Measurements from ENCODE around the gene CXorf58. TPM values are rescaled to one million over a fixed set of nuclear protein-coding genes. Genes with fewer than 3 reads are reported as not detected.
"Not testable (repeated sequence)": the region's sequence is repeated elsewhere in the genome, so short reads cannot be mapped to it uniquely, and the experiment has no call there.

CXorf58 gene
- total RNA-seq, 2 donors from 2014 or later: not detected

- Histone ChIP-seq H3K27me3 (ENCODE audit: control insufficient read depth, insufficient read depth, low read length, poor library complexity, severe bottlenecking) (no peaks in the 10 kb centered on the region), H3K9ac (ENCODE audit: extremely low read depth, low read length, poor library complexity, severe bottlenecking) (no peak overlapping the region), H3K27ac (ENCODE audit: low read depth, low read length) (no peak overlapping the region), H3K36me3 (ENCODE audit: control insufficient read depth, insufficient read depth, low read length) (no peaks in the 10 kb centered on the region), H3K4me1 (ENCODE audit: control insufficient read depth, insufficient read depth, low read length) (no peaks in the 10 kb centered on the region), H3K9me3 (ENCODE audit: control insufficient read depth, low read length) (no peaks in the 10 kb centered on the region), H3K4me3 (ENCODE audit: low read length) (no peak overlapping the region)
- TF ChIP-seq CTCF (conservative IDR thresholded peaks at IDR 0.05): no peak
- Mint-ChIP-seq H3K4me1 (peaks cover 2% of the 10 kb centered on the region), H3K9me3 (no peaks in the 10 kb centered on the region), H3K27me3 (ENCODE audit: insufficient read depth) (no peaks in the 10 kb centered on the region), H3K4me3 (no peak overlapping the region), H3K27ac (no peak overlapping the region), H3K36me3 (ENCODE audit: low read depth) (no peaks in the 10 kb centered on the region)
- WGBS, 2 experiments (ENCODE audit: insufficient coverage in 1 of 2, insufficient read length in 1 of 2): 95% methylated on average over 5 of the region's 5 CpGs; no CpG with 5 or more reads in 1 of the 2 experiments
- DNase-seq: no peak
Measured at GRCh38 chrX:23964191-23964590, 56.4 kb downstream of the CXorf58 start.

- not testable (repeated sequence) for H3K4me1 ChIP-seq (ENCODE audit: control insufficient read depth, insufficient read depth, low read length); H3K27me3 Mint-ChIP-seq (ENCODE audit: insufficient read depth); H3K4me3 Mint-ChIP-seq; H3K36me3 Mint-ChIP-seq (ENCODE audit: low read depth); H3K4me1 Mint-ChIP-seq; H3K36me3 ChIP-seq (ENCODE audit: control insufficient read depth, insufficient read depth, low read length); H3K27me3 ChIP-seq (ENCODE audit: control insufficient read depth, insufficient read depth, low read length, poor library complexity, severe bottlenecking); H3K9me3 Mint-ChIP-seq; H3K9me3 ChIP-seq (ENCODE audit: control insufficient read depth, low read length); DNase-seq; H3K27ac ChIP-seq (ENCODE audit: low read depth, low read length); H3K4me3 ChIP-seq (ENCODE audit: low read length); H3K27ac Mint-ChIP-seq; H3K9ac ChIP-seq (ENCODE audit: extremely low read depth, low read length, poor library complexity, severe bottlenecking)
- 93% methylated on average over 6 of the region's 8 CpGs; no CpG with 5 or more reads in 1 of the 2 experiments for WGBS, 2 experiments (ENCODE audit: insufficient coverage in 1 of 2, insufficient read length in 1 of 2)
Measured at GRCh38 chrX:23965630-23966029, 57.8 kb downstream of the CXorf58 start.

GRCh38 chrX:23978491-23978890, 70.7 kb downstream of the CXorf58 start:
- H3K36me3 Mint-ChIP-seq (ENCODE audit: low read depth): peaks cover 1% of the 10 kb centered on the region
- H3K36me3 ChIP-seq (ENCODE audit: control insufficient read depth, insufficient read depth, low read length): no peaks in the 10 kb centered on the region
- no peaks in the 10 kb centered on the region for H3K4me1 ChIP-seq (ENCODE audit: control insufficient read depth, insufficient read depth, low read length)
- no peak overlapping the region for H3K9ac ChIP-seq (ENCODE audit: extremely low read depth, low read length, poor library complexity, severe bottlenecking)
- WGBS, 2 experiments (ENCODE audit: insufficient coverage in 1 of 2, insufficient read length in 1 of 2): 73 to 95% methylated on average over 2 to 4 of the region's 4 CpGs
- no peaks in the 10 kb centered on the region for H3K27me3 Mint-ChIP-seq (ENCODE audit: insufficient read depth)
- H3K27ac ChIP-seq (ENCODE audit: low read depth, low read length): no peak overlapping the region
- no peak for TF ChIP-seq CTCF (conservative IDR thresholded peaks at IDR 0.05)
- peaks cover 24% of the 10 kb centered on the region for H3K4me1 Mint-ChIP-seq
- no peaks in the 10 kb centered on the region for H3K9me3 ChIP-seq (ENCODE audit: control insufficient read depth, low read length)
- no peak overlapping the region for H3K27ac Mint-ChIP-seq
- H3K4me3 Mint-ChIP-seq: no peak overlapping the region
- H3K27me3 ChIP-seq (ENCODE audit: control insufficient read depth, insufficient read depth, low read length, poor library complexity, severe bottlenecking): no peaks in the 10 kb centered on the region
- no peaks in the 10 kb centered on the region for H3K9me3 Mint-ChIP-seq
- DNase-seq: no peak
- no peak overlapping the region for H3K4me3 ChIP-seq (ENCODE audit: low read length)

- Histone ChIP-seq H3K9ac (ENCODE audit: extremely low read depth, low read length, poor library complexity, severe bottlenecking) (no peak overlapping the region), H3K27me3 (ENCODE audit: control insufficient read depth, insufficient read depth, low read length, poor library complexity, severe bottlenecking) (no peaks in the 10 kb centered on the region), H3K36me3 (ENCODE audit: control insufficient read depth, insufficient read depth, low read length) (no peaks in the 10 kb centered on the region), H3K4me3 (ENCODE audit: low read length) (no peak overlapping the region), H3K4me1 (ENCODE audit: control insufficient read depth, insufficient read depth, low read length) (no peaks in the 10 kb centered on the region), H3K9me3 (ENCODE audit: control insufficient read depth, low read length) (no peaks in the 10 kb centered on the region), H3K27ac (ENCODE audit: low read depth, low read length) (no peak overlapping the region)
- Mint-ChIP-seq H3K27me3 (ENCODE audit: insufficient read depth) (no peaks in the 10 kb centered on the region), H3K9me3 (no peaks in the 10 kb centered on the region), H3K36me3 (ENCODE audit: low read depth) (peaks cover 1% of the 10 kb centered on the region), H3K4me3 (no peak overlapping the region), H3K27ac (peak overlapping the region; percentile 69), H3K4me1 (peaks cover 24% of the 10 kb centered on the region)
- no peak for TF ChIP-seq CTCF (conservative IDR thresholded peaks at IDR 0.05)
- DNase-seq: peak; percentile 63
- WGBS, 2 experiments (ENCODE audit: insufficient coverage in 1 of 2, insufficient read length in 1 of 2): 86 to 96% methylated on average over 3 to 5 of the region's 5 CpGs
Measured at GRCh38 chrX:23980011-23980441, 72.2 kb downstream of the CXorf58 start.
